HepG2 (cell line): ENCODE measurements around the gene SLC13A5. TPM values are rescaled to one million over a fixed set of nuclear protein-coding genes. Genes with fewer than 3 reads are reported as not detected.

Experiments
- ARHGAP35 ChIP-seq: sonication (generic); formaldehyde crosslinking; IDR thresholded peaks from 2 replicates; pipeline ENCODE4 v1.9.0; 2022; ENCODE audit warnings: mild to moderate bottlenecking, inconsistent platforms, moderate library complexity, missing genetic modification reagents, borderline replicate concordance
- ASH2L ChIP-seq: fragments of 300-600, 200-600 bp; sonication (generic); IDR thresholded peaks from 2 replicates; pipeline ENCODE4 v1.7.0; 2017; ENCODE audit warnings: low read depth, mild to moderate bottlenecking, moderate library complexity, mixed read lengths, low read length; ENCODE audit not compliant: insufficient read length
- HCFC1 ChIP-seq: fragments of 150-350 bp; IDR thresholded peaks from 2 replicates; pipeline ENCODE4 v1.6.1; 2014; ENCODE audit warnings: low read depth, low read length
- HOXA3 ChIP-seq: sonication (generic); formaldehyde crosslinking; IDR thresholded peaks from 2 replicates; pipeline ENCODE4 v1.5.0; 2020; ENCODE audit warnings: missing genetic modification reagents
- KMT2A ChIP-seq: sonication (generic); formaldehyde crosslinking; IDR thresholded peaks from 2 replicates; pipeline ENCODE4 v1.4.0; 2020; ENCODE audit warnings: missing genetic modification reagents
- MIER3 ChIP-seq: IDR thresholded peaks from 2 replicates; pipeline ENCODE4 v1.6.1; 2016; ENCODE audit warnings: missing compliant biosample characterization, borderline replicate concordance
- REXO4 ChIP-seq: sonication (generic); formaldehyde crosslinking; IDR thresholded peaks from 2 replicates; pipeline ENCODE4 v1.8.0; 2022; ENCODE audit warnings: missing genetic modification reagents, mild to moderate bottlenecking, borderline replicate concordance
- RXRA ChIP-seq: sonication (generic); formaldehyde crosslinking; IDR thresholded peaks from 2 replicates; pipeline ENCODE4 v1.5.1; 2020; ENCODE audit warnings: missing genetic modification reagents
- SNAPC2 ChIP-seq: sonication (generic); formaldehyde crosslinking; IDR thresholded peaks from 2 replicates; pipeline ENCODE4 v1.8.1; 2022; ENCODE audit warnings: mild to moderate bottlenecking, missing genetic modification reagents
- SNAPC4 ChIP-seq: sonication (generic); formaldehyde crosslinking; IDR thresholded peaks from 2 replicates; pipeline ENCODE4 v1.4.0; 2020; ENCODE audit warnings: mild to moderate bottlenecking, missing genetic modification reagents
- ZBTB21 ChIP-seq: sonication (generic); formaldehyde crosslinking; IDR thresholded peaks from 2 replicates; pipeline ENCODE4 v1.4.0; 2020; ENCODE audit warnings: missing genetic modification reagents
- ZBTB3 ChIP-seq: sonication (generic); formaldehyde crosslinking; IDR thresholded peaks from 2 replicates; pipeline ENCODE4 v1.4.0; 2020; ENCODE audit warnings: low read depth, mild to moderate bottlenecking, moderate library complexity, missing genetic modification reagents, borderline replicate concordance
- ZBTB37 ChIP-seq: sonication (generic); formaldehyde crosslinking; IDR thresholded peaks from 2 replicates; pipeline ENCODE4 v1.4.0; 2020; ENCODE audit warnings: mild to moderate bottlenecking, missing genetic modification reagents
- ZNF33B ChIP-seq: sonication (generic); formaldehyde crosslinking; IDR thresholded peaks from 2 replicates; pipeline ENCODE4 v1.5.1; 2020; ENCODE audit warnings: mild to moderate bottlenecking, missing genetic modification reagents
- ZNF781 ChIP-seq: sonication (generic); formaldehyde crosslinking; IDR thresholded peaks from 2 replicates; pipeline ENCODE4 v1.5.1; 2020; ENCODE audit warnings: borderline replicate concordance, mild to moderate bottlenecking, missing genetic modification reagents; ENCODE audit errors: not compliant biosample characterization
- polyA plus RNA-seq, 8 experiments: library from polyadenylated mRNA; depleted of rRNA in 3 of 8; stranded (reverse) in 7 of 8; unstranded in 1 of 8; fragments of >200 nt; fragmentation: Illumina TruSeq in 4 of 8; extraction: Trizol in 4 of 8; gene quantifications; 2 replicates each; pipeline versions ENCODE4 v1.2.1 to v1.2.3, GENCODE V29; 2011 to 2016; ENCODE audit warnings: low read depth in 4 of 8, missing spikeins in 1 of 8, mixed read lengths in 1 of 8; ENCODE audit not compliant: insufficient read depth in 1 of 8
- total RNA-seq, 5 experiments: library from RNA; depleted of rRNA; stranded (reverse); fragments of >200 nt; fragmentation: Illumina TruSeq; extraction: Trizol; gene quantifications; 2 replicates each; pipeline ENCODE4 v1.2.3, GENCODE V29; 2016; ENCODE audit warnings: low read depth in 1 of 5
- TF ChIP-seq, protein P1 (sequence below): sonication (generic); formaldehyde crosslinking; IDR thresholded peaks from 2 replicates; pipeline ENCODE4 v1.5.0; 2020; ENCODE audit warnings: mild to moderate bottlenecking, missing genetic modification reagents, moderate library complexity
- TF ChIP-seq, protein P2 (sequence below): sonication (generic); formaldehyde crosslinking; IDR thresholded peaks from 2 replicates; pipeline ENCODE4 v1.4.0; 2020; ENCODE audit warnings: missing genetic modification reagents

Gene SLC13A5
- total and polyA plus RNA-seq, 2 of the 13 experiments (the other 11 are each of a cell fraction or from before 2014, with no cell fraction given), result 42.8 to 310 TPM

GRCh38 chr17:6666077-6666521, 47.1 kb downstream of the SLC13A5 start (continued):
- TF ChIP-seq SNAPC2 (CRISPR knock-in tag) (no peak), ASH2L (no peak), KMT2A (CRISPR knock-in tag) (no peak), HCFC1 (no peak), HOXA3 (CRISPR knock-in tag) (no peak; the same call in 1 of the 2 replicates), REXO4 (no peak), SNAPC4 (no peak), RXRA (CRISPR knock-in tag) (no peak), ZNF33B (0 out of 2 replicates have a peak, but pooled peaks have one; percentile 31), ZBTB37 (CRISPR knock-in tag) (no peak), ZBTB21 (no peak), ZNF781 (CRISPR knock-in tag) (no peak), MIER3 (no peak), ZBTB3 (no peak), ARHGAP35 (no peak)
- TF ChIP-seq, protein P1, sequence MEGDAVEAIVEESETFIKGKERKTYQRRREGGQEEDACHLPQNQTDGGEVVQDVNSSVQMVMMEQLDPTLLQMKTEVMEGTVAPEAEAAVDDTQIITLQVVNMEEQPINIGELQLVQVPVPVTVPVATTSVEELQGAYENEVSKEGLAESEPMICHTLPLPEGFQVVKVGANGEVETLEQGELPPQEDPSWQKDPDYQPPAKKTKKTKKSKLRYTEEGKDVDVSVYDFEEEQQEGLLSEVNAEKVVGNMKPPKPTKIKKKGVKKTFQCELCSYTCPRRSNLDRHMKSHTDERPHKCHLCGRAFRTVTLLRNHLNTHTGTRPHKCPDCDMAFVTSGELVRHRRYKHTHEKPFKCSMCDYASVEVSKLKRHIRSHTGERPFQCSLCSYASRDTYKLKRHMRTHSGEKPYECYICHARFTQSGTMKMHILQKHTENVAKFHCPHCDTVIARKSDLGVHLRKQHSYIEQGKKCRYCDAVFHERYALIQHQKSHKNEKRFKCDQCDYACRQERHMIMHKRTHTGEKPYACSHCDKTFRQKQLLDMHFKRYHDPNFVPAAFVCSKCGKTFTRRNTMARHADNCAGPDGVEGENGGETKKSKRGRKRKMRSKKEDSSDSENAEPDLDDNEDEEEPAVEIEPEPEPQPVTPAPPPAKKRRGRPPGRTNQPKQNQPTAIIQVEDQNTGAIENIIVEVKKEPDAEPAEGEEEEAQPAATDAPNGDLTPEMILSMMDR (CRISPR knock-in tag), result peak; percentile 98
- TF ChIP-seq, protein P2, sequence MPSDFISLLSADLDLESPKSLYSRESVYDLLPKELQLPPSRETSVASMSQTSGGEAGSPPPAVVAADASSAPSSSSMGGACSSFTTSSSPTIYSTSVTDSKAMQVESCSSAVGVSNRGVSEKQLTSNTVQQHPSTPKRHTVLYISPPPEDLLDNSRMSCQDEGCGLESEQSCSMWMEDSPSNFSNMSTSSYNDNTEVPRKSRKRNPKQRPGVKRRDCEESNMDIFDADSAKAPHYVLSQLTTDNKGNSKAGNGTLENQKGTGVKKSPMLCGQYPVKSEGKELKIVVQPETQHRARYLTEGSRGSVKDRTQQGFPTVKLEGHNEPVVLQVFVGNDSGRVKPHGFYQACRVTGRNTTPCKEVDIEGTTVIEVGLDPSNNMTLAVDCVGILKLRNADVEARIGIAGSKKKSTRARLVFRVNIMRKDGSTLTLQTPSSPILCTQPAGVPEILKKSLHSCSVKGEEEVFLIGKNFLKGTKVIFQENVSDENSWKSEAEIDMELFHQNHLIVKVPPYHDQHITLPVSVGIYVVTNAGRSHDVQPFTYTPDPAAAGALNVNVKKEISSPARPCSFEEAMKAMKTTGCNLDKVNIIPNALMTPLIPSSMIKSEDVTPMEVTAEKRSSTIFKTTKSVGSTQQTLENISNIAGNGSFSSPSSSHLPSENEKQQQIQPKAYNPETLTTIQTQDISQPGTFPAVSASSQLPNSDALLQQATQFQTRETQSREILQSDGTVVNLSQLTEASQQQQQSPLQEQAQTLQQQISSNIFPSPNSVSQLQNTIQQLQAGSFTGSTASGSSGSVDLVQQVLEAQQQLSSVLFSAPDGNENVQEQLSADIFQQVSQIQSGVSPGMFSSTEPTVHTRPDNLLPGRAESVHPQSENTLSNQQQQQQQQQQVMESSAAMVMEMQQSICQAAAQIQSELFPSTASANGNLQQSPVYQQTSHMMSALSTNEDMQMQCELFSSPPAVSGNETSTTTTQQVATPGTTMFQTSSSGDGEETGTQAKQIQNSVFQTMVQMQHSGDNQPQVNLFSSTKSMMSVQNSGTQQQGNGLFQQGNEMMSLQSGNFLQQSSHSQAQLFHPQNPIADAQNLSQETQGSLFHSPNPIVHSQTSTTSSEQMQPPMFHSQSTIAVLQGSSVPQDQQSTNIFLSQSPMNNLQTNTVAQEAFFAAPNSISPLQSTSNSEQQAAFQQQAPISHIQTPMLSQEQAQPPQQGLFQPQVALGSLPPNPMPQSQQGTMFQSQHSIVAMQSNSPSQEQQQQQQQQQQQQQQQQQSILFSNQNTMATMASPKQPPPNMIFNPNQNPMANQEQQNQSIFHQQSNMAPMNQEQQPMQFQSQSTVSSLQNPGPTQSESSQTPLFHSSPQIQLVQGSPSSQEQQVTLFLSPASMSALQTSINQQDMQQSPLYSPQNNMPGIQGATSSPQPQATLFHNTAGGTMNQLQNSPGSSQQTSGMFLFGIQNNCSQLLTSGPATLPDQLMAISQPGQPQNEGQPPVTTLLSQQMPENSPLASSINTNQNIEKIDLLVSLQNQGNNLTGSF (CRISPR knock-in tag), result no peak
